ENCODE results near the gene RUNX1.

GRCh38 chr21:35027563-35028450 is 21.3 kb downstream of the RUNX1 start:
- TF ChIP-seq, protein P1, sequence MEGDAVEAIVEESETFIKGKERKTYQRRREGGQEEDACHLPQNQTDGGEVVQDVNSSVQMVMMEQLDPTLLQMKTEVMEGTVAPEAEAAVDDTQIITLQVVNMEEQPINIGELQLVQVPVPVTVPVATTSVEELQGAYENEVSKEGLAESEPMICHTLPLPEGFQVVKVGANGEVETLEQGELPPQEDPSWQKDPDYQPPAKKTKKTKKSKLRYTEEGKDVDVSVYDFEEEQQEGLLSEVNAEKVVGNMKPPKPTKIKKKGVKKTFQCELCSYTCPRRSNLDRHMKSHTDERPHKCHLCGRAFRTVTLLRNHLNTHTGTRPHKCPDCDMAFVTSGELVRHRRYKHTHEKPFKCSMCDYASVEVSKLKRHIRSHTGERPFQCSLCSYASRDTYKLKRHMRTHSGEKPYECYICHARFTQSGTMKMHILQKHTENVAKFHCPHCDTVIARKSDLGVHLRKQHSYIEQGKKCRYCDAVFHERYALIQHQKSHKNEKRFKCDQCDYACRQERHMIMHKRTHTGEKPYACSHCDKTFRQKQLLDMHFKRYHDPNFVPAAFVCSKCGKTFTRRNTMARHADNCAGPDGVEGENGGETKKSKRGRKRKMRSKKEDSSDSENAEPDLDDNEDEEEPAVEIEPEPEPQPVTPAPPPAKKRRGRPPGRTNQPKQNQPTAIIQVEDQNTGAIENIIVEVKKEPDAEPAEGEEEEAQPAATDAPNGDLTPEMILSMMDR (IDR thresholded peaks at IDR 0.05) = no peak
- TF ChIP-seq EZH2 (IDR thresholded peaks at IDR 0.05; ENCODE audit: borderline replicate concordance, insufficient read depth, low read depth, low read length, poor library complexity, severe bottlenecking) = no peak

All from B cell (primary cell).